Tibial nerve (tissue), 4 donors: ENCODE results near the gene UGT1A3. TPM values are rescaled to one million over a fixed set of nuclear protein-coding genes. Genes with fewer than 3 reads are reported as not detected.

Source experiments
- DNase-seq, 2 donors: peaks; one replicate each; pipeline ENCODE4 v3.0.0-alpha.2; 2019; ENCODE audit warnings: low spot score in 2 of 2
- H3K27ac ChIP-seq, 4 donors: fragments of 200-600 bp; sonication (generic) in 3 of 4; one replicate each; pipeline ENCODE4 v1.5.1; 2017 to 2019; ENCODE audit warnings: mild to moderate bottlenecking in 1 of 4
- H3K27me3 ChIP-seq, 2 donors: fragments of 200-600 bp; sonication (generic) in 1 of 2; one replicate each; pipeline versions ENCODE4 v1.5.1 to v1.6.0; 2017 to 2019
- H3K36me3 ChIP-seq, 3 donors: fragments of 200-600 bp; sonication (generic); one replicate each; pipeline ENCODE4 v1.5.1; 2018 to 2019
- H3K4me1 ChIP-seq, 4 donors: fragments of 200-600 bp; sonication (generic) in 3 of 4; one replicate each; pipeline ENCODE4 v1.5.1; 2017 to 2019
- H3K4me3 ChIP-seq, 4 donors: fragments of 200-600 bp; sonication (generic) in 3 of 4; one replicate each; pipeline ENCODE4 v1.5.1; 2017 to 2019; ENCODE audit warnings: mild to moderate bottlenecking in 1 of 4, moderate library complexity in 1 of 4
- H3K9me3 ChIP-seq, 4 donors: fragments of 200-600 bp; sonication (generic) in 3 of 4; one replicate each; pipeline ENCODE4 v1.5.1; 2017 to 2019
- EP300 ChIP-seq, 2 donors: sonication (generic); formaldehyde crosslinking; IDR thresholded peaks; one replicate each; pipeline ENCODE4 v1.6.1; 2017; ENCODE audit warnings: antibody characterized with exemption in 2 of 2, mild to moderate bottlenecking in 1 of 2
- POLR2A ChIP-seq, 2 donors: fragments of 450-650 bp; IDR thresholded peaks; one replicate each; pipeline ENCODE4 v1.6.1; 2017; ENCODE audit warnings: antibody characterized with exemption in 2 of 2, mild to moderate bottlenecking in 2 of 2, moderate library complexity in 2 of 2
- WGBS, 2 donors: methylation state at CpG; one replicate each; pipeline ENCODE4 v1.1.5; 2018; 5-methylcytosine and 5-hydroxymethylcytosine counted together
- total RNA-seq, 4 donors: library from RNA; depleted of rRNA; stranded (reverse); fragments of >200 nt; gene quantifications; one replicate each; pipeline ENCODE4 v1.1.0, GENCODE V29; 2016
- TF ChIP-seq, protein P1 (sequence below), 5 experiments: fragments of 200-600 bp in 3 of 5; fragments of 450-650 bp in 2 of 5; sonication (generic) in 3 of 5; IDR thresholded peaks; one replicate each; pipeline ENCODE4 v1.5.1; 2016 to 2019; ENCODE audit warnings: antibody characterized with exemption in 5 of 5, mild to moderate bottlenecking in 3 of 5, moderate library complexity in 2 of 5

Gene UGT1A3
- not detected for total RNA-seq

DNA sequence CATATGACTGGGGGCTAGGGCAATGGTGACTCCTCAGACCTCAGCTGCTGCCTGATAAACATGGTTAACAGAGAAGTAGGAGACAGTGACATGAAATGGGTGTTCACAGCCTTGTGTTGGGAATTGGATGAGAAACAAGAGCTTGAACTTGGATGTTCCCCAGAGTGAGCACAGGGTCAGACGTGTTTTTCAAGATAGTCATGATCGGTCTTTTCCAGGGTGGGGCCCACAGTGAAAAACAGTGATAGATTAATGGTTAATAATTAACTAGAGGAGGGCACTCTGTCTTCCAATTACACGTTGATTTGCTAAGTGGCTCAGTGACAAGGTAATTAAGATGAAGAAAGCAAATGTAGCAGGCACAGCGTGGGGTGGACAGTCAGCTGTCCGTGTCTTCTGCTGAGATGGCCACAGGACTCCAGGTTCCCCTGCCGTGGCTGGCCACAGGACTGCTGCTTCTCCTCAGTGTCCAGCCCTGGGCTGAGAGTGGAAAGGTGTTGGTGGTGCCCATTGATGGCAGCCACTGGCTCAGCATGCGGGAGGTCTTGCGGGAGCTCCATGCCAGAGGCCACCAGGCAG is at the start of gene UGT1A3:
TSS of gene UGT1A3 (plus strand) at position 320 of the 579 bp plus-strand sequence. CDS start at position 405, 85 bp downstream.
- Histone ChIP-seq H3K4me1 (no peaks in the 10 kb centered on the region), H3K9me3 (peaks cover 0 to 2% (median 0%) of the 10 kb centered on the region in 4 donors), H3K36me3 (no peaks in the 10 kb centered on the region), H3K27ac (no peak within 1 kb of the TSS), H3K27me3 (no peaks in the 10 kb centered on the region), H3K4me3 (no peak within 1 kb of the TSS)
- TF ChIP-seq, protein P1, sequence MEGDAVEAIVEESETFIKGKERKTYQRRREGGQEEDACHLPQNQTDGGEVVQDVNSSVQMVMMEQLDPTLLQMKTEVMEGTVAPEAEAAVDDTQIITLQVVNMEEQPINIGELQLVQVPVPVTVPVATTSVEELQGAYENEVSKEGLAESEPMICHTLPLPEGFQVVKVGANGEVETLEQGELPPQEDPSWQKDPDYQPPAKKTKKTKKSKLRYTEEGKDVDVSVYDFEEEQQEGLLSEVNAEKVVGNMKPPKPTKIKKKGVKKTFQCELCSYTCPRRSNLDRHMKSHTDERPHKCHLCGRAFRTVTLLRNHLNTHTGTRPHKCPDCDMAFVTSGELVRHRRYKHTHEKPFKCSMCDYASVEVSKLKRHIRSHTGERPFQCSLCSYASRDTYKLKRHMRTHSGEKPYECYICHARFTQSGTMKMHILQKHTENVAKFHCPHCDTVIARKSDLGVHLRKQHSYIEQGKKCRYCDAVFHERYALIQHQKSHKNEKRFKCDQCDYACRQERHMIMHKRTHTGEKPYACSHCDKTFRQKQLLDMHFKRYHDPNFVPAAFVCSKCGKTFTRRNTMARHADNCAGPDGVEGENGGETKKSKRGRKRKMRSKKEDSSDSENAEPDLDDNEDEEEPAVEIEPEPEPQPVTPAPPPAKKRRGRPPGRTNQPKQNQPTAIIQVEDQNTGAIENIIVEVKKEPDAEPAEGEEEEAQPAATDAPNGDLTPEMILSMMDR (IDR thresholded peaks at IDR 0.05) = no peak
- TF ChIP-seq EP300 (IDR thresholded peaks at IDR 0.05) = no peak
- TF ChIP-seq POLR2A (IDR thresholded peaks at IDR 0.05) = no peak
- DNase-seq = no peak
- 80 to 83% methylated on average over 8 of the region's 8 CpGs for WGBS, 2 donors

DNA sequence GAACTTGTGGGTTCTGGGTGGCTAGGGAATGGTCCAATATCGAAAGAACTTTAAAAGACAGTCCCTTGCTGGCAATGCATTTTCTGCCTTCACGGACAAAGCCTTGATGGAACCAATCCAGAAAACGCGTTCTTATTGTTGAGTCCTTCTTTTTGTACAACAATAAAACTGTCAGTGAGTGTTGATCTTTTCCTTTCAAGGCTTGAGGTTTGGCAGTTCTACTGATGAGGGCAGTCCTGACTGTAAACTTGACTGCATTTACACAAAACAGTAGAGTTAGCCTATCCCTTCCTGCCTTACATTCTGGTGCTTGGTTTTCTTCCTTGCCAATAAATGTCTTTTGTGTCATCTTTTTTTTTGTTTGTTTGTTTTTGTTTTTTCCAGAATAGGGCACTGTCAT is 49.6 kb upstream of the UGT1A3 start:
- WGBS, 2 donors = 72 to 82% methylated on average over 4 of the region's 4 CpGs
- TF ChIP-seq EP300 (IDR thresholded peaks at IDR 0.05) (no peak), POLR2A (IDR thresholded peaks at IDR 0.05) (no peak)
- H3K4me1 ChIP-seq = no peaks in the 10 kb centered on the region

DNA sequence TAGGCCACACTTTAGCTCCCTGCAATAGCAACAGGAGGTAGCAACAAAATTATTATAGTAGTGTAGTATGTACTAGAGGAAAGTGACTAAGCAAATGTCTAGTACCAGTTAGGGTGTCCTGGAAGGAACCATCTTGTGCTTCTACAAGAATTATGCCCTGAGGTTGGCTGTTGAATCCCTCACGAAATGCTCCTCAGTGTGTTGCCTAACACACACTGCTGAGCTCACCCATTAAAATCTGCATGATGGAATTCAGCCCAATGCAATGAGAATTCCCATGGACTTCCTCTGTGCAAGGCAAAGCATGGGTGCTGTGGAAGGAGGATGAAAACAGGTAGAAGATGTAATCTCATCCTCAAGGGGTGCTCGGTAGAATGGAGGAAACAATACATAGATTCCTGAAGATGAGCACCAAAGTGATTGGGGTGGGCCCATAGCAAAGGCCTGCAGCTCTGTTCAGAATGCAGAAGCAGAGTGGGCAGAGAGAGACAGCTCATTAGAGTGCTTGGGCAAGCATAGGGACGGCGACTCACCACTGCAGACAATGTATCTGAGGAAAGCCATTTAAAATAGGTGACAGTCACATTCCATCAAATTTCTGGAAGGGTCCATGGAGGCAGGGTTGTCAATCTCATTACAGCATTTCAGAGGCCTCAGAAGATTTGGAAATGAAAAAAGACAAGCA is 48.3 kb upstream of the UGT1A3 start:
- DNase-seq = no peak
- Histone ChIP-seq H3K27me3 (no peaks in the 10 kb centered on the region), H3K4me1 (no peaks in the 10 kb centered on the region), H3K36me3 (no peaks in the 10 kb centered on the region), H3K9me3 (no peaks in the 10 kb centered on the region), H3K4me3 (no peak overlapping the region), H3K27ac (no peak overlapping the region)
- TF ChIP-seq, protein P1 (IDR thresholded peaks at IDR 0.05) = no peak
- TF ChIP-seq POLR2A (IDR thresholded peaks at IDR 0.05) (no peak), EP300 (IDR thresholded peaks at IDR 0.05) (no peak)
- WGBS, 2 donors = 78 to 79% methylated on average over 4 of the region's 4 CpGs

More for the DNA sequence above, 49.6 kb upstream of the UGT1A3 start:
- H3K27ac ChIP-seq = no peak overlapping the region
- H3K36me3 ChIP-seq = no peaks in the 10 kb centered on the region
- no peaks in the 10 kb centered on the region for H3K27me3 ChIP-seq
- no peak overlapping the region for H3K4me3 ChIP-seq
- DNase-seq = no peak
- no peaks in the 10 kb centered on the region for H3K9me3 ChIP-seq

DNA sequence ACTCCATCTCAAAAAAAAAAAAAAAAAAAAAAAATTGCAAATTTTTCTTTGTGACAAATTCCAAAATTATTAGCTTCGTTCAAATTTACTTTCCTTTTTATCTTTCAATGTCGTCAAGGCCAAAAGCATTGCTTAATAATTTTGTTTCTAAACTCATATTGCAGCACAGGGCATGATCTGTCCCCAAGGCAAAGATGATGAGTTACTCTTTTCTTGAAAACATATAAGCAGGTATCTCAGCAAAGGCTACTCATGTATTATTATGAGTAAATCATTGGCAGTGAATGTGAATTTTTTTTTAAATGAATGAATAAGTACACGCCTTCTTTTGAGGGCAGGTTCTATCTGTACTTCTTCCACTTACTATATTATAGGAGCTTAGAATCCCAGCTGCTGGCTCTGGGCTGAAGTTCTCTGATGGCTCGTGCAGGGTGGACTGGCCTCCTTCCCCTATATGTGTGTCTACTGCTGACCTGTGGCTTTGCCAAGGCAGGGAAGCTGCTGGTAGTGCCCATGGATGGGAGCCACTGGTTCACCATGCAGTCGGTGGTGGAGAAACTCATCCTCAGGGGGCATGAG is 47.2 kb upstream of the UGT1A3 start, which contains the start of gene UGT1A7:
TSS of gene UGT1A7 (plus strand) at position 381 of the 579 bp plus-strand sequence. CDS start at position 418, 37 bp downstream.
- TF ChIP-seq EP300 (IDR thresholded peaks at IDR 0.05) (no peak), POLR2A (IDR thresholded peaks at IDR 0.05) (no peak)
- TF ChIP-seq, protein P1 (IDR thresholded peaks at IDR 0.05) = no peak
- H3K27ac ChIP-seq = no peak within 1 kb of the TSS
- no peaks in the 10 kb centered on the region for H3K9me3 ChIP-seq

DNA sequence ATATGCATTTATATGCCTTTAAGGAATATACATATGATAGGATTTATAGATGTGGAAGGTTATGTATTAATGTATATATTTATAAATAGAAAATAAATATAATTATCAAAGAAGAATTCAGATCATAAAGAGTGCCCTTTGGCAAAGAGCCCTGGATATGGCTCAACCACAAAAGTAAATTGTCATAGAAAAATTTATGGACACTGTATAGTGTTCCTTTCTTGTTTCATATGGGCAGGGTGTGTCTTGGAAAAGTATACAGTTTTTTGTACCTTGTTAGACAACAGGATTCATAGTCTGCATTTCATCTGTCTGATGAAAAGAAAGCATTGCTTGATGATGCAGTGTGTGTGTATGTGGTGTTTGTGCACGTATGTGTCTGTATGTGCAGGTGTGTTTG is 44.2 kb upstream of the UGT1A3 start:
- no peak for DNase-seq
- no peak overlapping the region for H3K4me3 ChIP-seq
- 69 to 83% methylated on average over 1 of the region's 1 CpG for WGBS, 2 donors
- H3K27me3 ChIP-seq = no peaks in the 10 kb centered on the region
- H3K4me1 ChIP-seq = no peaks in the 10 kb centered on the region
- no peaks in the 10 kb centered on the region for H3K36me3 ChIP-seq
- TF ChIP-seq, protein P1 (IDR thresholded peaks at IDR 0.05) = no peak
- TF ChIP-seq POLR2A (IDR thresholded peaks at IDR 0.05) = no peak
- no peak for TF ChIP-seq EP300 (IDR thresholded peaks at IDR 0.05)
- no peak overlapping the region for H3K27ac ChIP-seq
- H3K9me3 ChIP-seq = no peaks in the 10 kb centered on the region

More for the DNA sequence above, 47.2 kb upstream of the UGT1A3 start, which contains the start of gene UGT1A7:
- 77 to 90% methylated on average over 5 of the region's 5 CpGs for WGBS, 2 donors
- H3K36me3 ChIP-seq = no peaks in the 10 kb centered on the region
- DNase-seq = no peak
- no peaks in the 10 kb centered on the region for H3K4me1 ChIP-seq
- no peaks in the 10 kb centered on the region for H3K27me3 ChIP-seq
- no peak within 1 kb of the TSS for H3K4me3 ChIP-seq
